GF-D8 (cell line): ENCODE measurements around the gene ATG16L1.
A peak's percentile ranks its signal among the peaks of the same experiment; 100 is the strongest.

Experiments
- DNase-seq: peaks from one replicate; lab custom pipeline; 2025; lab: John Stamatoyannopoulos, UW

ATG16L1 gene

GRCh38 chr2:233290051-233290845, 38.8 kb downstream of the ATG16L1 start:
- DNase-seq, result no peak

DNA sequence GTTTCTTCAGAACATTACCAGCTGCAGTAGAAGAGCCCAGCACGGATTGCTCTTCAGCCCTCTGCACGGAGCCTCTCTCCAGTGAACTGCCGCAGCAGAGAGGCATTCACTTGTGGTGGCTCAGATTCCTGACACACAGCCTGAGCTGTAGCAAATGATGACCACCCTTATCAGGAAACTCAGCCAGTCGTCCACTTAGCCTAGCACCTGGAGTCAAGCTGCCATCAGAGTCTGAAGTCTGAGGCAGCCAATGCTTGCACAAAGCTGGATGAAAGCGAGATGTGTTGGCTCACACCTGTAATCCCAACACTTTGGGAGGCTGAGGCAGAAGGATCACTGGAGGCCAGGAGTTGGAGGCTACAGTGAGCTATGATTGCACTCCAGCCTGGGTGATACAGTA, 44.4 kb downstream of the ATG16L1 start:
- no peak for DNase-seq

GRCh38 chr2:233297076-233297475, 45.6 kb downstream of the ATG16L1 start:
- no peak for DNase-seq

- DNase-seq, result no peak
Observed at GRCh38 chr2:233300401-233300800, 48.9 kb downstream of the ATG16L1 start.

GRCh38 chr2:233301248-233301647, 49.8 kb downstream of the ATG16L1 start:
- DNase-seq, result no peak

GRCh38 chr2:233301811-233302210, 50.3 kb downstream of the ATG16L1 start:
- DNase-seq, result no peak

DNA sequence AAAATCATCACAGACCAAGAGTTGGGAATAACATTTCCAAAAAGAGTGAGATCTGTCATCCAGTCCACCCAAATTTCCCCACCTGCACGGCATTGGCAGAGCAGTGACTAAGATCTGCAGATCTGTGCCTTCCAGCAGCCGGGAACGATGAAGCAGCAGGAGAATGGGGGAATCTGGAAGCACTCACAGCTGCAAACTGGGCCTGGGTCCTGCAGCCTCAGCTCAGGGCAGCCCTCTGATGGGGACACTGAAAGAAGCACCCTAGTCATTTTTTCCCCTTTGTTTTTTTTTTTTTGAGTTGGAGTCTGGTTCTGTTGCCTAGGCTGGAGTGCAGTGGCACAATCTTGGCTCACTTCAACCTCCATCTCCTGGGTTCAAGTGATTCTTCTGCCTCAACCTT, 51.8 kb downstream of the ATG16L1 start:
- DNase-seq, result no peak

- no peak for DNase-seq
Observed at GRCh38 chr2:233307565-233307964, 56.1 kb downstream of the ATG16L1 start, which contains the start of gene SAG. Gene SAG, plus strand, starts transcription at chr2:233307816. Its CDS starts 1,374 bp downstream, at chr2:233309190.

DNA sequence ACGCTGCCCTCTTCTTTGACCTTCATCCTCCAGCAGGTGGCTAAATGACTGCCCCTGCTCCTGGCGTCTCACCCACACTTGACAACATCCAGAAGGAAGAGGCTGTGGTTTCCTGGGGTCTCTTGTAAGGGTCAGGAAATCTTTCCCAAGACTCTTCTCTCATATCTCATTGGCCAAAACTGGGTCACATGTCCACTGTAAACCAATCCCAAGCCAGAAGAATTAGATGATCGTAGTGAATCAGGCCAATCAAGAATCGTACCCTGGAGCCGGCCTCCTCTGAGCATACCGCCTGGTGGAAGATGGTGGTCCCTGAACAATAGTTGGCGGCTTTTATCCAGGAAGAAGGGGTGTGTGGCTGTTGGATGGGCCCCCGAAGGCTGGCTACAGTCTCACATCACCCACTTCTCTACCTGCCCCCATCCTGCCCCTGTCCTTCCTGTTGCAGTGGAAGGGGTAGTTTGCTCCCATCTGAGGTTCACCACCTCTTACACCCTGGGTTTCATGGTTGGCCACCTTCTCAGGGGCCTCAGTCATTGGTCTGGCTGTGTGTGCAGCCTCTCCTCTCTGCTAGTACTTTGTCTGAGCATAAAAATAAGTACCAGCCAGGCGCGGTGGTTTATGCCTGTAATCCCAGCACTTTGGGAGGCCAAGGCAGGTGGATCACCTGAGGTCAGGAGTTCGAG, 59.9 kb downstream of the ATG16L1 start:
- no peak for DNase-seq

DNA sequence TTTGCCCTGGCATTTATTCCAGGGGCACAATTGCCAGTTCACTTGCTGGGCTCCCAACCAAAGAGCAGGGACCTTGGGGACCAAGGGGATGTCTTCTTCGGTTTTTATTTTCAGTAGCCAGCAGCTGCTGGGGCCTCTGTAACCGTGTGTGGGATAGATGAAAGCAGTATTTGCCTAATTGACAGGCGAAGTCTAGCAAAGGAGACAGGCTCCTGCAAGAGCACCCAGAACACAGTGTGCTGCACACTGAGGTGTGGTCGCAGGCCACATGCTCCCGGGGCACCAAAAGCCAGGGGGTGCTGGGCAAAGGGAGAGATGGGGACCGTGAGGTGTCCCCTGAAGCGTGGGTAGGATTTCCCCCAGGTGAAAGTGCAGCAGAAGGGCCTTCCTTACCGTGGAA, 61.4 kb downstream of the ATG16L1 start:
- DNase-seq, result no peak

DNA sequence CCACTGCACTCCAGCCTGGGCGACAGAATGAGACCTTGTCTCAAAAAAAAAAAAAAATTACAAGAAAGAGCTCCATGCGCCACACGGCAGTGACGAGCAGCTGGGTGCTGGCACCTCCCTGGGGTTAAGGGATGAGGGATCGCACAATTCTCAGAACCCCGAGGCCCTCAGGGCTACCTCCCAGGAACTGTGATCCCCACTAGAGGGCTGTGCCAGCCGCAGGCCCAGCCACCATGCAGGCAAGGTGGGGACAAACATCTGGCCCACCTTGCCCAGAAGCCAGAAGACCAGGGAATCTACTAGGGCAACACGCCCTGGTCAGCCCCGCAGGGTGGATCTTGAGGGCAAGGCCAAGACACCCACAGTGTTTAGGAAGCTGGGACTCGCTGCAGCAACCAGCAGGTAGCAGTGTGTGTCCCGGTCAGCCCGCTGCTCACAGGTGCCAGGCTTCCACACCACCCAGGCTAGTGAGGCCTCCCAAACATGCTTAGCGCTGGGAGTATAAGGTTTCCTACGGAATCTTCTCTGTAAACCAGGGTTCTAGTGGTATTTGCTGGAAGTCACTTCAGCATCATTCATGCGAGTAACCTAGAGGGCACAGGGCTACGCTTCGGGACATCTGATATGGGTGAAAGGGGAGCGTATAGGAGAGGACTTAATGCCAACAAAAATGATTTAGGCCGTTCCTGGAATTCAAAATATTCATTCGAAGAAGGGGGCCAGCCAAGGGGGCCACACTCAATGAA, 62.9 kb downstream of the ATG16L1 start:
- DNase-seq, result no peak

DNA sequence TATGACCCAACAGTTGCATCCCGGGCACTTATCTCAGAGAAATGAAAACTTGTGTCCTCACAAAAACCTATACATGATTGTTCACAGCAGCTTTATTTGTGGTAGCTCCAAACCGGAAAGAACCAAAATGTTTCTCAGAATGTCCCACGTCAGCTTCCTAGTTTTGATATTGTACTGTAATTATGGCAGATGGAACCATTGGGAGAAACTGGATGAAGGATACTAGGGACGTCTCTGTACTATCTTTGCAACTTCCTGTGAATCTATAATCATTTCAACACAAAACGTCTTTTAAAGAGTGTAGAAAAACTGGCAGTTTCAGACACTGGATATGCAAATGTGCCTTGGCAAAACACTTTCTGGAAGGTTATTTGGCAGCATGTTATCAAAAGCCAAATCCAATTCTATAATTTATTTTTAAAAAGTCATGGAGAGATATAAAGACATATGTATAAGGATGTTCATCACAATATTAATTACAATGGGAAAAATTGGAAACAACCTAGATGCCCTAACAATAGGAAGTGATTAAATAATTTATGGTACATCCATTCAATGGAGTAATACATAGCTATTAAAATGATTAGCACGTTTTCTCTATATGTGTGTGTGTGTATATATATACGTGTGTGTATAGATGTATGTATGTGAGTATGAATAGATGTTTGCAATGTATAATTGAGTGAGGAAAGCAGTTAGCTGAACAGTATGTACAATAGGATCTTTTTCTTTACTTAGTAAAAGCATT, 65.9 kb downstream of the ATG16L1 start:
- DNase-seq, result no peak

GRCh38 chr2:233319256-233319655, 67.8 kb downstream of the ATG16L1 start:
- DNase-seq, result no peak

DNA sequence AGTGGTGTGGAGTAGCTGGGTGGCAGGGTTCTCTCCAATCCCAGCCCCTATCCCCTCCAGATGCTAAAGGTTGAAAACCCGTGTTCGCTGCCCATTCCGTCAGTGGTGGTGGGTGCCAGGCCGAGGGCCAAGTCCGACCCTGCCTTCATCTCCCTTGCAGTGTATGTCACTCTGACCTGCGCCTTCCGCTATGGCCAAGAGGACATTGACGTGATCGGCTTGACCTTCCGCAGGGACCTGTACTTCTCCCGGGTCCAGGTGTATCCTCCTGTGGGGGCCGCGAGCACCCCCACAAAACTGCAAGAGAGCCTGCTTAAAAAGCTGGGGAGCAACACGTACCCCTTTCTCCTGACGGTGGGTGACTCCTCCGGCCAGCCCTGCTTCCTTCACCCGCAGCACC, 69.0 kb downstream of the ATG16L1 start:
- DNase-seq, result no peak

DNA sequence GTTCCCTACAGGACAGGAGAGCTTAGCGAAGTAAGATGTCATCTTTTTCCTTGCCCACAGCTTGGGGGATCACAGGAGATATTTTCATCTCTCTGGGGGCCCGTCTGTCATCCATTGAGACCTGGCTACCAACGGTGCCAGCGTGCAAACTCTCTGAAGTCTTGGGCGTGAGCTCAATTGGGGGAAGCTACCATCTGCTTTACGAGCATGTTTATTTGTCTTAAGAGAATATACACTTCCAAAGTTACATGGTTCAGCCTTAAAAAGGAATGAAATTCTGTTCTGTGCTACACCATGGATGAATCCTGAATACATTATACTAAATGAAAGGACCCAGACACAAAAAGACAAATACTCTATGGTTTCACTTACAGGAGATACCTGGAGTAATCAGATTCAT, 69.7 kb downstream of the ATG16L1 start:
- DNase-seq, result no peak

- no peak for DNase-seq
Observed at GRCh38 chr2:233323851-233324250, 72.4 kb downstream of the ATG16L1 start.

GRCh38 chr2:233325256-233325655, 73.8 kb downstream of the ATG16L1 start:
- DNase-seq, result no peak

DNA sequence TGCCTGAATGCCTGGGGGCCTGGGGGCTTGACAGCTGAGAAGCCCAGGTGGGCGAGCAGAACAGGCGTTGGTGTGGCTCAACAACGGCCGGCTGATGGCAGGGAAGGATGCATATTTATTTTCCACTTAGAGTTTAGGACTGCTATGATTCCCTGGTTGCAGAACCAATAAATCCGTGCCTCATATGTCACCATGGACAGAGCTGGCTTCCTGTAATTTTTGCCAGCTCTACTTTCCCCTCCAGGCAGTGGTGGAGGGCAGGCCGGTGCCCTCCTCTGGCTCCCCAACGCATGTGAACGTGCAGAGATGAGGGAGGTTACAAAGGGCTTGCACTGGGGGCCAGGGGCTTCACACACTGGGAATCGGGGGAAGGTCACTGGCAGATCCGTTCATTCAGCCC, 74.3 kb downstream of the ATG16L1 start:
- DNase-seq, result no peak

- DNase-seq, result no peak
Observed at GRCh38 chr2:233326500-233326899, 75.0 kb downstream of the ATG16L1 start.

DNA sequence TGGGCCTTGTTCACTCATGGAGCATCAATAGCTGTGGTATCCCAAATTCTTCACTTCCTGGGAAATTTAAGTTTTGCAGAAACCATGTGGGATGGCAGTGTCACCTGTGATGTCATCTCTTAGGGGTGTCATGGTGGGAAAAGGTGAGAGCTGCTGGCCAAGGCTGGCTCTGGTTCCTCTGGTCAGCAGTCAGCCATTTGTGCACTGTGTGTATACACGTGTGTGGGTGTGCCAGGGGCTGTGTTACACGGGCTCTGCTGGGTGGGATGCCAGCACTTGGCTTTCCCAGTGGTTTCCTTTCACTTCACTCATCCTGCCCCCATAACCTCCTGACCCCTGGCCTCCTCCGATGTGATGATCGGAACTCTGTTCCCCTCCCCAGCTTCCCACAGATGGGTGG, 77.4 kb downstream of the ATG16L1 start:
- no peak for DNase-seq

GRCh38 chr2:233329489-233330135, 78.1 kb downstream of the ATG16L1 start:
- no peak for DNase-seq

- peak; percentile 99 for DNase-seq
Observed at GRCh38 chr2:233331536-233331935, 80.1 kb downstream of the ATG16L1 start.
